ENCODE measurements around the gene TAOK3.

The TAOK3 gene

GRCh38 chr12:118102070-118102469, 270.6 kb downstream of the TAOK3 start:
- Histone ChIP-seq H3K27ac (ENCODE audit: low read depth, low read length, poor library complexity, severe bottlenecking) (no peak overlapping the region), H3K36me3 (ENCODE audit: insufficient read depth, low read length) (no peaks in the 10 kb centered on the region), H3K4me3 (ENCODE audit: low read depth, low read length, poor library complexity, severe bottlenecking) (no peak overlapping the region), H4K20me1 (ENCODE audit: insufficient read depth, low read length) (no peaks in the 10 kb centered on the region), H3K4me1 (ENCODE audit: insufficient read depth, low read length, severe bottlenecking) (peaks cover 7% of the 10 kb centered on the region), H3K9ac (ENCODE audit: low read length) (no peak overlapping the region), H3K9me2 (ENCODE audit: low read depth, low read length) (no peaks in the 10 kb centered on the region), H2AFZ (ENCODE audit: low read length) (no peak overlapping the region), H3K9me3 (ENCODE audit: low read length) (no peaks in the 10 kb centered on the region), H3K4me2 (ENCODE audit: low read length) (no peak overlapping the region), H3K79me2 (ENCODE audit: insufficient read depth, low read length) (no peaks in the 10 kb centered on the region), H3F3A (ENCODE audit: insufficient read depth, low read length) (no peaks in the 10 kb centered on the region), H3K27me3 (ENCODE audit: insufficient read depth, low read length) (no peaks in the 10 kb centered on the region)
- TF ChIP-seq EZH2 (IDR thresholded peaks at IDR 0.05; ENCODE audit: borderline replicate concordance, low read length) (no peak), CTCF (IDR thresholded peaks at IDR 0.05; ENCODE audit: low read length) (no peak)

DNA sequence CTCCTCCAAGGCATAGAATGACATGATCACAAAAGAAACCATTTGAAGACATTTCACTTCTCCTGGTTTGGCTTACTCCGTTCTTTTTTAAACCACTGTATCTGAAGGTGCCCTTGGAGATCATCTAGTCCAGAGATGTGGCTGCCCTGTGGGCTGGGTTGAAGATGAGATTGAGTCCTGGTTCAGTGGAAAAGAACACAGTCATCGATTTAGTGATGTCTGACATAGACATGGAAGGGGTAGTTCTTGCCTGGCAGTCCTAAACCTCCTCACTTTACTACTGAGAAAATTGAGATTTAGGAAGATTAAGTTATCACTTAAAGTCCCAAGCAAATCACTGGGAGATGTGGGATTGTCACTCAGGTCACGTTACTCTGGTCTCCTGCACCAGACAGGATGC, 271.7 kb downstream of the TAOK3 start:
- TF ChIP-seq EZH2 (IDR thresholded peaks at IDR 0.05; ENCODE audit: borderline replicate concordance, low read length) (no peak), CTCF (IDR thresholded peaks at IDR 0.05; ENCODE audit: low read length) (no peak)
- no peaks in the 10 kb centered on the region for H3K9me3 ChIP-seq (ENCODE audit: low read length)
- no peak overlapping the region for H3K27ac ChIP-seq (ENCODE audit: low read depth, low read length, poor library complexity, severe bottlenecking)
- H3K9ac ChIP-seq (ENCODE audit: low read length) = no peak overlapping the region
- H3K9me2 ChIP-seq (ENCODE audit: low read depth, low read length) = no peaks in the 10 kb centered on the region
- H3K4me1 ChIP-seq (ENCODE audit: insufficient read depth, low read length, severe bottlenecking) = peaks cover 7% of the 10 kb centered on the region
- no peaks in the 10 kb centered on the region for H3K36me3 ChIP-seq (ENCODE audit: insufficient read depth, low read length)
- no peaks in the 10 kb centered on the region for H4K20me1 ChIP-seq (ENCODE audit: insufficient read depth, low read length)
- H3K4me2 ChIP-seq (ENCODE audit: low read length) = no peak overlapping the region
- H3K79me2 ChIP-seq (ENCODE audit: insufficient read depth, low read length) = no peaks in the 10 kb centered on the region
- no peaks in the 10 kb centered on the region for H3F3A ChIP-seq (ENCODE audit: insufficient read depth, low read length)
- no peak overlapping the region for H3K4me3 ChIP-seq (ENCODE audit: low read depth, low read length, poor library complexity, severe bottlenecking)
- H2AFZ ChIP-seq (ENCODE audit: low read length) = no peak overlapping the region
- no peaks in the 10 kb centered on the region for H3K27me3 ChIP-seq (ENCODE audit: insufficient read depth, low read length)

Data from OCI-LY1 (cell line).